Hepatocyte (in vitro differentiated cells): ENCODE measurements around the gene TBCEL. TPM values are rescaled to one million over a fixed set of nuclear protein-coding genes. Genes with fewer than 3 reads are reported as not detected.

Experiments used
- DNase-seq: peaks from one replicate; pipeline ENCODE4 v3.0.0-alpha.2; 2016; ENCODE audit warnings: low spot score
- H2AFZ ChIP-seq: fragments of 200-600 bp; sonication (generic); 2 replicates; pipeline ENCODE4 v1.6.0; 2016; ENCODE audit warnings: antibody characterized with exemption, mild to moderate bottlenecking
- H3K27ac ChIP-seq: fragments of 200-600 bp; sonication (generic); 2 replicates; pipeline ENCODE4 v1.5.1; 2016; ENCODE audit warnings: mild to moderate bottlenecking
- H3K27me3 ChIP-seq: fragments of 200-600 bp; sonication (generic); 2 replicates; pipeline ENCODE4 v1.6.1; 2016
- H3K36me3 ChIP-seq: fragments of 200-600 bp; sonication (generic); replicated peaks from 2 replicates; pipeline ENCODE4 v1.5.1; 2016; ENCODE audit warnings: low read depth; ENCODE audit not compliant: insufficient read depth
- H3K4me1 ChIP-seq: fragments of 200-600 bp; sonication (generic); 2 replicates; pipeline ENCODE4 v1.5.1; 2016; ENCODE audit warnings: mild to moderate bottlenecking, moderate library complexity; ENCODE audit not compliant: insufficient read depth
- H3K4me2 ChIP-seq: fragments of 200-600 bp; sonication (generic); 2 replicates; pipeline ENCODE4 v1.6.0; 2016
- H3K4me3 ChIP-seq: fragments of 200-600 bp; sonication (generic); 2 replicates; pipeline ENCODE4 v1.5.1; 2016; ENCODE audit warnings: mild to moderate bottlenecking
- H3K79me2 ChIP-seq: fragments of 200-600 bp; sonication (generic); 2 replicates; pipeline ENCODE4 v1.6.0; 2017; ENCODE audit warnings: mild to moderate bottlenecking
- H3K9me2 ChIP-seq: fragments of 200-600 bp; sonication (generic); replicated peaks from 2 replicates; pipeline ENCODE4 v1.6.0; 2017; ENCODE audit warnings: mild to moderate bottlenecking; ENCODE audit not compliant: insufficient read depth
- H3K9me3 ChIP-seq: fragments of 200-600 bp; sonication (generic); 2 replicates; pipeline ENCODE4 v1.5.1; 2016; ENCODE audit warnings: low read depth, mild to moderate bottlenecking
- H4K20me1 ChIP-seq: fragments of 200-600 bp; sonication (generic); 2 replicates; pipeline ENCODE4 v1.6.0; 2016; ENCODE audit warnings: mild to moderate bottlenecking; ENCODE audit not compliant: insufficient read depth, poor library complexity, severe bottlenecking
- EZH2 ChIP-seq: fragments of 200-600 bp; sonication (generic); IDR thresholded peaks from 2 replicates; pipeline ENCODE4 v1.6.1; 2016; ENCODE audit warnings: antibody characterized with exemption, mild to moderate bottlenecking, borderline replicate concordance
- EZH2phosphoT487 ChIP-seq: fragments of 200-600 bp; sonication (generic); IDR thresholded peaks from one replicate; pipeline ENCODE4 v1.6.1; 2018; ENCODE audit warnings: antibody characterized with exemption, mild to moderate bottlenecking, low read depth, moderate library complexity; ENCODE audit not compliant: unreplicated experiment, severe bottlenecking
- WGBS: methylation state at CpG from one replicate; pipeline ENCODE4 v1.1.6; 2016; ENCODE audit warnings: low lambda C conversion rate; ENCODE audit errors: missing lambda C conversion rate; 5-methylcytosine and 5-hydroxymethylcytosine counted together
- polyA plus RNA-seq: library from polyadenylated mRNA; unstranded; fragments of >200 nt; fragmentation: Nextera tagmentation; extraction: Ambion mirVana; gene quantifications from 2 replicates; pipeline ENCODE4 v1.2.1, GENCODE V29; 2016
- total RNA-seq: library from RNA; depleted of rRNA; stranded (reverse); fragments of >200 nt; gene quantifications from 2 replicates; pipeline ENCODE4 v1.2.3, GENCODE V29; 2014
- TF ChIP-seq, protein P1 (sequence below): fragments of 200-600 bp; sonication (generic); IDR thresholded peaks from 2 replicates; pipeline ENCODE4 v1.5.1; 2016; ENCODE audit warnings: antibody characterized with exemption, mild to moderate bottlenecking; ENCODE audit not compliant: poor library complexity

Gene TBCEL
- total and polyA plus RNA-seq, 2 experiments from 2014 or later: 7.2 to 19.3 TPM

DNA sequence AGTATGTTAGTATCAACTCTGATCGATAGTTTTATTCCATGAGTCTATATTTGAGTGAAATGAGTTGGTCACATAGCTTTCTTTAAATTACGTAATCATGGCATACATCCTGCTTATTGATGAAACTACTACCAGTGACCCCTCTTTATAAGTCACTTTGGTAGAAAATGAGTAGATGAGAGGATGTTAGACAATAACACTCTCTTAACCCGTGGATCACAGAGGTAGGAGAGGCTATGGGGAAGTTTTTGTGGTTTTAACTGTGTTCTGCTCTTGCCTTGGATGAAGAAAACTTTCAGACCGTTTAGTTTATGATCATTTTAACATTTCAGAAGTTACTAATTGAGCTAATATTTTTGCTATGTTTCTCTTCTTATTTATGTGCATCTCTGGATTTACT, 34.0 kb downstream of the TBCEL start:
- TF ChIP-seq, protein P1, sequence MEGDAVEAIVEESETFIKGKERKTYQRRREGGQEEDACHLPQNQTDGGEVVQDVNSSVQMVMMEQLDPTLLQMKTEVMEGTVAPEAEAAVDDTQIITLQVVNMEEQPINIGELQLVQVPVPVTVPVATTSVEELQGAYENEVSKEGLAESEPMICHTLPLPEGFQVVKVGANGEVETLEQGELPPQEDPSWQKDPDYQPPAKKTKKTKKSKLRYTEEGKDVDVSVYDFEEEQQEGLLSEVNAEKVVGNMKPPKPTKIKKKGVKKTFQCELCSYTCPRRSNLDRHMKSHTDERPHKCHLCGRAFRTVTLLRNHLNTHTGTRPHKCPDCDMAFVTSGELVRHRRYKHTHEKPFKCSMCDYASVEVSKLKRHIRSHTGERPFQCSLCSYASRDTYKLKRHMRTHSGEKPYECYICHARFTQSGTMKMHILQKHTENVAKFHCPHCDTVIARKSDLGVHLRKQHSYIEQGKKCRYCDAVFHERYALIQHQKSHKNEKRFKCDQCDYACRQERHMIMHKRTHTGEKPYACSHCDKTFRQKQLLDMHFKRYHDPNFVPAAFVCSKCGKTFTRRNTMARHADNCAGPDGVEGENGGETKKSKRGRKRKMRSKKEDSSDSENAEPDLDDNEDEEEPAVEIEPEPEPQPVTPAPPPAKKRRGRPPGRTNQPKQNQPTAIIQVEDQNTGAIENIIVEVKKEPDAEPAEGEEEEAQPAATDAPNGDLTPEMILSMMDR: no peak
- no peak for TF ChIP-seq EZH2phosphoT487
- TF ChIP-seq EZH2: no peak
- DNase-seq: no peak
- Histone ChIP-seq H3K4me2 (no peak overlapping the region), H3K9me2 (no peaks in the 10 kb centered on the region), H3K27me3 (no peaks in the 10 kb centered on the region), H3K4me1 (no peaks in the 10 kb centered on the region), H3K36me3 (no peaks in the 10 kb centered on the region), H3K27ac (no peak overlapping the region), H4K20me1 (no peaks in the 10 kb centered on the region), H2AFZ (no peak overlapping the region), H3K4me3 (no peak overlapping the region), H3K79me2 (no peaks in the 10 kb centered on the region), H3K9me3 (no peaks in the 10 kb centered on the region)
- 94% methylated on average over 4 of the region's 4 CpGs for WGBS

DNA sequence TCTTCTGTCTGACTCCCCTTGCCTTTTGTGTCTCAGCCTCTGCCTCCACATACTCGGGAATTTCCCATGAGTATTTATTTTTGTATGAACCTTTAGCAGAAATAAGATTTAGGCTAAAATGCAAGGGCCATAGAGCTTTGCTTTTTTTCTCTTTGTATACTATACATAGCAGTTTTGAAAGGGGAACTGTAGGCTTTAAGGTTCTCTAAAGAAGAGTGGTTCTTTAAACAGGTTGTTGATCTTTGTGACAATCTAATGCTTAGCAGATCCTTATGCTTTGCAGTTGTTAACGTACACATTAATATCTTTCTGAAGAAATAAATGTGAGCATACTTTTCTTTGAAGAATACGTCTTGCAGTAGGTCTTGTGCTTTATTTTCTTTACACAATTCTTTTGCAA, 35.0 kb downstream of the TBCEL start:
- Histone ChIP-seq H3K9me3 (no peaks in the 10 kb centered on the region), H3K4me3 (no peak overlapping the region), H3K9me2 (no peaks in the 10 kb centered on the region), H3K27ac (no peak overlapping the region), H3K79me2 (no peaks in the 10 kb centered on the region), H4K20me1 (no peaks in the 10 kb centered on the region), H3K4me2 (no peak overlapping the region), H3K27me3 (no peaks in the 10 kb centered on the region), H2AFZ (no peak overlapping the region), H3K36me3 (no peaks in the 10 kb centered on the region), H3K4me1 (no peaks in the 10 kb centered on the region)
- no peak for TF ChIP-seq EZH2phosphoT487
- TF ChIP-seq EZH2: no peak
- TF ChIP-seq, protein P1: no peak
- no peak for DNase-seq
- WGBS: 89% methylated on average over 3 of the region's 3 CpGs

DNA sequence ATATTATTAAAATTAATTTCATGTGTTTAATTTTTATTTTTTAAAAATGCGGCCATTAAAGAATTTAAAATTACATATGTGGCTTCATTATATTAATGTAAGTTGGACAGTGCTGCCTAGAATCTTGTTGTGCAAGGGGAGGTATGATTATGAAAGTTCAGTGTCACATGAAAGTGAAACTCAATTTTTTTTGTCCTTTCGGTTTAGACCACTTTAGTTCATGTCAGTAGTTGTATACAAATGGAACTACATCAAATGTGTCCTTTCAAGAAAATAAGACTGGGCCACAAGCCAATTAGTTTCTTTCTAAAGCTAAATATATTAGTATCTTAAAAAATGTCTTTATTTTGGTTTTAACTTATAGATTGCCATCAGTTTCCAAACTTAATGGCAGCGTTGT, 35.7 kb downstream of the TBCEL start:
- WGBS: 94% methylated on average over 3 of the region's 3 CpGs
- no peaks in the 10 kb centered on the region for H3K9me2 ChIP-seq
- TF ChIP-seq EZH2phosphoT487 (no peak), EZH2 (no peak)
- TF ChIP-seq, protein P1: no peak
- H4K20me1 ChIP-seq: no peaks in the 10 kb centered on the region
- H3K9me3 ChIP-seq: no peaks in the 10 kb centered on the region
- H3K4me3 ChIP-seq: no peak overlapping the region
- no peak overlapping the region for H3K27ac ChIP-seq
- no peak overlapping the region for H2AFZ ChIP-seq
- H3K79me2 ChIP-seq: no peaks in the 10 kb centered on the region
- no peak overlapping the region for H3K4me2 ChIP-seq
- no peaks in the 10 kb centered on the region for H3K27me3 ChIP-seq
- DNase-seq: no peak
- H3K4me1 ChIP-seq: no peaks in the 10 kb centered on the region
- no peaks in the 10 kb centered on the region for H3K36me3 ChIP-seq

DNA sequence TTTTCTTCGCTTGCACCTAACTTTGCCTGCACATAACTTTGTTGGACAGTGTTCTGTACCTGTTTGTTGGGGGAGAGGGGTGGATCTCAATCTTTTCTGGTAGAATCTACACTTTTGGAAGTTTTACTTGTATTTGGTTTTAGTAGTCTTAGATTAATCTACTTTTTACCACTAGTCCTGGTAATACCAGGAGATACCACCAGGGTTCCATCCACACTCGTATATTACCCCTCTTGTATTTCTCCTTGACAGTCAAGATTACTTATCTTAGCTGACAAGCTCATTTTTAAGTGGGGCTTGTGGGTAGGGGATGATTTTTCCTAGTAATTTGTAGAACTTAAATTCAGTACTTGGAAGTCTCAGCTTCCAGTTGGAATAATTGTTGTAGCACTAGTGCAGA, 39.8 kb downstream of the TBCEL start:
- no peaks in the 10 kb centered on the region for H3K9me2 ChIP-seq
- no peaks in the 10 kb centered on the region for H3K79me2 ChIP-seq
- peaks cover 23% of the 10 kb centered on the region for H3K4me1 ChIP-seq
- H3K27me3 ChIP-seq: no peaks in the 10 kb centered on the region
- H3K9me3 ChIP-seq: no peaks in the 10 kb centered on the region
- no peaks in the 10 kb centered on the region for H4K20me1 ChIP-seq
- whole genome bisulfite sequencing: 84% methylated on average over 2 of the region's 2 CpGs
- H2AFZ ChIP-seq: no peak overlapping the region
- TF ChIP-seq, protein P1: peak; percentile 19
- TF ChIP-seq EZH2phosphoT487 (no peak), EZH2 (no peak)
- H3K4me2 ChIP-seq: no peak overlapping the region
- no peak overlapping the region for H3K4me3 ChIP-seq
- no peak overlapping the region for H3K27ac ChIP-seq
- H3K36me3 ChIP-seq: no peaks in the 10 kb centered on the region
- no peak for DNase-seq
